ENCODE data around the gene RGCC.

- TF ChIP-seq, protein P1, sequence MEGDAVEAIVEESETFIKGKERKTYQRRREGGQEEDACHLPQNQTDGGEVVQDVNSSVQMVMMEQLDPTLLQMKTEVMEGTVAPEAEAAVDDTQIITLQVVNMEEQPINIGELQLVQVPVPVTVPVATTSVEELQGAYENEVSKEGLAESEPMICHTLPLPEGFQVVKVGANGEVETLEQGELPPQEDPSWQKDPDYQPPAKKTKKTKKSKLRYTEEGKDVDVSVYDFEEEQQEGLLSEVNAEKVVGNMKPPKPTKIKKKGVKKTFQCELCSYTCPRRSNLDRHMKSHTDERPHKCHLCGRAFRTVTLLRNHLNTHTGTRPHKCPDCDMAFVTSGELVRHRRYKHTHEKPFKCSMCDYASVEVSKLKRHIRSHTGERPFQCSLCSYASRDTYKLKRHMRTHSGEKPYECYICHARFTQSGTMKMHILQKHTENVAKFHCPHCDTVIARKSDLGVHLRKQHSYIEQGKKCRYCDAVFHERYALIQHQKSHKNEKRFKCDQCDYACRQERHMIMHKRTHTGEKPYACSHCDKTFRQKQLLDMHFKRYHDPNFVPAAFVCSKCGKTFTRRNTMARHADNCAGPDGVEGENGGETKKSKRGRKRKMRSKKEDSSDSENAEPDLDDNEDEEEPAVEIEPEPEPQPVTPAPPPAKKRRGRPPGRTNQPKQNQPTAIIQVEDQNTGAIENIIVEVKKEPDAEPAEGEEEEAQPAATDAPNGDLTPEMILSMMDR (IDR thresholded peaks at IDR 0.05) = no peak
- TF ChIP-seq POLR2A (IDR thresholded peaks at IDR 0.05) = no peak
Observed at GRCh38 chr13:41516760-41517159, 59.4 kb downstream of the RGCC start.
